Measurements from ENCODE around the gene APOA1.

DNA sequence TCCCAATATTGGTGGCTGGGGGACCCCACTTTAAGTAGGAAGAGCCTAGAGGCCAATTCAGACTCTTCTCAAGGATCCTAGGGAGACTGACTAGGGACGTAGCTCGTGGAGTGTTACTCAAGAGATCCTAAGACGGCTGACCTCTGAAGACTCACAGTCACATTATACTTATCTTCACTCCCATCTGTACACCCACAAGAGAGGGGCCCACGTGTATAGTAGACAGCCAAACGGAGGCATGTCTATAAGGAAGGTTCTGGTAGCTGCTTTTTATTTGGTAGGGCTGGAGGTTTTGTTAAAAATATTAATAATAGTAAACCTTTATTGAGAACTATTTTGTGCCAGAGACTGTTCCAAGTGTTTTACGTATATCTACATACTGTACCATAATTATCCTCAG is 22.9 kb upstream of the APOA1 start:
- TF ChIP-seq GATA2 (IDR thresholded peaks at IDR 0.05; ENCODE audit: low read depth, low read length) (no peak), GATA3 (IDR thresholded peaks at IDR 0.05; ENCODE audit: low read depth, low read length) (no peak)
